Neuronal stem cell (in vitro differentiated cells): Measurements from ENCODE around the gene PARP3.

ENCODE experiments used
- DNase-seq: peaks from one replicate; pipeline ENCODE4 v3.0.0-alpha.2; 2013; ENCODE audit warnings: low spot score
- H2AFZ ChIP-seq: one replicate; pipeline ENCODE4 v1.6.1; 2013; ENCODE audit warnings: mild to moderate bottlenecking, low read length, inconsistent platforms
- H2AK5ac ChIP-seq: 2 replicates; pipeline ENCODE4 v1.6.1; 2013; ENCODE audit warnings: low read depth, mild to moderate bottlenecking, inconsistent platforms, low read length, moderate library complexity, mixed read lengths
- H2BK120ac ChIP-seq: 2 replicates; pipeline ENCODE4 v1.6.1; 2013; ENCODE audit warnings: low read depth, mild to moderate bottlenecking, inconsistent platforms, low read length, moderate library complexity, mixed read lengths
- H2BK12ac ChIP-seq: one replicate; pipeline ENCODE4 v1.6.1; 2013; ENCODE audit warnings: low read length, inconsistent platforms
- H2BK15ac ChIP-seq: 2 replicates; pipeline ENCODE4 v1.6.1; 2013; ENCODE audit warnings: mild to moderate bottlenecking, low read length, inconsistent platforms, mixed read lengths
- H2BK5ac ChIP-seq: one replicate; pipeline ENCODE4 v1.6.1; 2013; ENCODE audit warnings: inconsistent platforms, mild to moderate bottlenecking, low read length, moderate library complexity
- H3K14ac ChIP-seq: one replicate; pipeline ENCODE4 v1.6.1; 2013; ENCODE audit warnings: low read length, inconsistent platforms
- H3K18ac ChIP-seq: 2 replicates; pipeline ENCODE4 v1.6.1; 2013; ENCODE audit warnings: low read length, inconsistent platforms
- H3K23ac ChIP-seq: 2 replicates; pipeline ENCODE4 v1.6.1; 2013; ENCODE audit warnings: low read depth, mild to moderate bottlenecking, mixed read lengths, low read length, inconsistent platforms; ENCODE audit not compliant: poor library complexity
- H3K27ac ChIP-seq: replicated peaks from 3 replicates; pipeline ENCODE4 v1.5.1; 2013; ENCODE audit warnings: low read length, inconsistent platforms
- H3K27me3 ChIP-seq, 3 experiments: 2 replicates each; pipeline ENCODE4 v1.6.1; 2013; ENCODE audit warnings: low read length in 3 of 3, mild to moderate bottlenecking in 2 of 3, inconsistent platforms in 1 of 3, low read depth in 1 of 3, mixed read lengths in 1 of 3, moderate library complexity in 1 of 3; ENCODE audit not compliant: control insufficient read depth in 3 of 3, insufficient read depth in 3 of 3
- H3K36me3 ChIP-seq, 2 donors: replicated peaks in 1 of 2; 2 replicates each; pipeline ENCODE4 v1.6.1; 2013; ENCODE audit warnings: low read length in 2 of 2; ENCODE audit not compliant: control insufficient read depth in 2 of 2, insufficient read depth in 2 of 2
- H3K4ac ChIP-seq: 2 replicates; pipeline ENCODE4 v1.6.1; 2013; ENCODE audit warnings: inconsistent platforms, mild to moderate bottlenecking, low read length, moderate library complexity
- H3K4me1 ChIP-seq, 2 donors: 1 replicate in 1 of 2; 2 replicates in 1 of 2; pipeline ENCODE4 v1.6.1; 2013; ENCODE audit warnings: low read length in 2 of 2, low read depth in 1 of 2; ENCODE audit not compliant: control insufficient read depth in 2 of 2, insufficient read depth in 1 of 2
- H3K4me2 ChIP-seq: one replicate; pipeline ENCODE4 v1.6.1; 2013; ENCODE audit warnings: mild to moderate bottlenecking, low read length, inconsistent platforms; ENCODE audit not compliant: insufficient read depth, poor library complexity, severe bottlenecking
- H3K4me3 ChIP-seq, 2 donors: 2 replicates each; pipeline ENCODE4 v1.5.1; 2013; ENCODE audit warnings: low read length in 2 of 2, mild to moderate bottlenecking in 2 of 2, inconsistent platforms in 1 of 2, moderate library complexity in 1 of 2
- H3K79me1 ChIP-seq: one replicate; pipeline ENCODE4 v1.6.1; 2013; ENCODE audit warnings: low read depth, mild to moderate bottlenecking, inconsistent platforms, low read length, moderate library complexity
- H3K9ac ChIP-seq: one replicate; pipeline ENCODE4 v1.6.1; 2013; ENCODE audit warnings: mild to moderate bottlenecking, low read depth, low read length, inconsistent platforms; ENCODE audit not compliant: poor library complexity
- H3K9me3 ChIP-seq, 2 donors: replicated peaks in 1 of 2; 2 replicates each; pipeline versions ENCODE3 to v1.6.1; 2013; ENCODE audit warnings: low read length in 2 of 2, mild to moderate bottlenecking in 2 of 2, inconsistent platforms in 1 of 2, low read depth in 1 of 2, mixed read lengths in 1 of 2, moderate library complexity in 1 of 2; ENCODE audit not compliant: control insufficient read depth in 2 of 2, insufficient read depth in 1 of 2
- H4K8ac ChIP-seq: one replicate; pipeline ENCODE4 v1.6.1; 2013; ENCODE audit warnings: low read depth, mild to moderate bottlenecking, inconsistent platforms, low read length, moderate library complexity
- H4K91ac ChIP-seq: one replicate; pipeline ENCODE4 v1.6.1; 2013; ENCODE audit warnings: low read length, low read depth, mild to moderate bottlenecking, inconsistent platforms; ENCODE audit not compliant: poor library complexity
- WGBS, 2 donors: extraction: QIAGEN DNeasy Blood & Tissue Kit; methylation state at CpG; one replicate each; pipeline ENCODE4 v1.1.7; 2013; ENCODE audit warnings: missing lambda C conversion rate in 2 of 2, mixed read lengths in 1 of 2; ENCODE audit not compliant: insufficient read length in 2 of 2, insufficient replicate concordance in 1 of 2; ENCODE audit errors: extremely low coverage in 2 of 2; 5-methylcytosine and 5-hydroxymethylcytosine counted together

Gene PARP3

DNA sequence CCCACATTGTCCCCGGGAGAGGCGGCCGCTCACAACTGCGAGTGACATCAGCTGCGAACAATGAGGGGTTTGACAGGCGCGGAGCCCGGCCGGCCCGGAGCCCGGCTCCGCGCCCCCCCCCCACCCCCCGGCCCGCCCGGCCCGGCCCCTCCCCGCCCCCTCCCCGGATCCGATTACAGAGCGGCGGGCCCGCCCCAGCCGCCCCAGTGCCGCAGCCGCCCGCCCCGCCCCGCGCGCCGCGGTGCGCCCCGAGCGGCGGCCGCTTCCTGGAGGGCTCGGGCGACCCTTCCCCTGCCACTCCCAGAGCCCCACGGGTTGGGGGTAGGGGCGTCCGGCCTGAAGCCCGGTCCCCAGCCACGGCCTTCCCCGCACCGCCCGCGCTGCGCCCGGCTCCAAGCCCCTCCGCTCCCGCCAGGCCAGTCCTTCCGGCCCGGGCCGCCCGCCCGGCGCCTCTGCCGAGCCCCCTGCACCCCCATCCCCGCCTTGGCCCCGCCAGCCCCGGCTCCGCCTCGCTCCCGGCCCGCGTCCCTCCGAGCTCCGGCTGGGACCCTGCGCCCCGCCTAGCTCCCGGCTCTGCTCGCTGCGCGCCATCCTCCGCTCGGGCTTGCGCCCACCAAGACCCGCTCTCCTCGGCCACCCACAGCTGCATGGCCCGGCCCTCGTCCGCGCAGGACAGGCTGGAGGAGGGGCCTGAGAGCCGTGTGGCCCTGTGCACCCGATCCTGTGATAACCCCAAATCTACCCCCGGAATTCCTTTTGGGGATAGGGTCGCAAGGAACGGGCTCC is 25.4 kb downstream of the PARP3 start, which contains the start of gene PCBP4:
Gene PCBP4 (minus strand): TSS at position 71 of the 786 bp plus-strand sequence. CDS start 6,214 bp downstream, outside the sequence.
- DNase-seq, result no peak
- peak within 1 kb of the TSS; percentile 96 for H2AK5ac ChIP-seq
- peak within 1 kb of the TSS; percentile 81 for H4K91ac ChIP-seq
- H3K27me3 ChIP-seq, result no peaks in the 10 kb centered on the region
- peak within 1 kb of the TSS; percentile 85 for H2AFZ ChIP-seq
- WGBS, 2 donors, result no CpG with 5 or more reads among the region's 90 CpGs
- H3K4me1 ChIP-seq, result peaks cover 43 to 53% of the 10 kb centered on the region in 2 donors
- H3K9ac ChIP-seq, result peak within 1 kb of the TSS; percentile 97
- H3K18ac ChIP-seq, result peak within 1 kb of the TSS; percentile 100
- H2BK15ac ChIP-seq, result peak within 1 kb of the TSS; percentile 93
- peak within 1 kb of the TSS; percentile 60 to 92 for H3K4me3 ChIP-seq
- H3K79me1 ChIP-seq, result peaks cover 6% of the 10 kb centered on the region
- H3K23ac ChIP-seq, result peak within 1 kb of the TSS; percentile 32
- H3K36me3 ChIP-seq, result peaks cover 0 to 3% of the 10 kb centered on the region in 2 donors
- H3K27ac ChIP-seq, result peak within 1 kb of the TSS; percentile 98
- H2BK120ac ChIP-seq, result peak within 1 kb of the TSS; percentile 81
- peaks cover 0 to 2% of the 10 kb centered on the region in 2 donors for H3K9me3 ChIP-seq
- H2BK12ac ChIP-seq, result peak within 1 kb of the TSS; percentile 98
- peak within 1 kb of the TSS; percentile 77 for H3K14ac ChIP-seq
- peak within 1 kb of the TSS; percentile 70 for H4K8ac ChIP-seq
- H2BK5ac ChIP-seq, result peak within 1 kb of the TSS; percentile 97
- H3K4me2 ChIP-seq, result peak within 1 kb of the TSS; percentile 93
- peak within 1 kb of the TSS; percentile 97 for H3K4ac ChIP-seq

DNA sequence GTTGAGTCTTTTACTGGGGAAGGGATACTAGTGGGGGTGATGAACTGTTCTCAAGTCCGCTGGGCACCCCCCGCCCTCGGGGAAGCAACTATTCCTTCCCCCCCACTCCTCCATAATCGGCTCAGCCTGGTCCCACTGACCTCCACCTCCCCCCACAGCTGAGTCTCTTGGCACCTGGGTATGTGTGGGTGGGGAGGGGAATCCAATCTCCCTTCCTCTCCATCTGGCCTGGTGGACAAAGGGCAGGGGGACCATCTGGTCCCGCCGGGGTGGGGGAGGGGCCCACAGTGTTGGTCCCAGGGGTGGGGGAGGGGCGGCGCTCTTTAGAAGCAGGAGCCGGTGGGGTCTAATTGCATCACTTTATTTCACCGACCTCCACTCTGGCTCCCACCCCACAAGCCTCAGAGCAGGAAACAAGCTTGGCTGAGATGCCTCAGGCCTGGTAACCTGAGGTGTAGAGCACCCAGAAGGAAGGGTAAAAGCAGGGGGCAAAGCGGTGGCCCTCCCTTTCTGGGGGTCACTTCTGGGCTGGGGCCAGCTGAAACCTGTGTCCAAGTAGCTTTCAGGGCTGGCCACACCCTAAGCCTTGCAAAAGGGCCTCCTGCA is 26.1 kb downstream of the PARP3 start:
- Histone ChIP-seq H3K9me3 (no peaks in the 10 kb centered on the region), H3K27me3 (no peaks in the 10 kb centered on the region), H3K4me1 (peaks cover 43 to 47% of the 10 kb centered on the region in 2 donors), H2AK5ac (peak overlapping the region; percentile 88), H3K4ac (peak overlapping the region; percentile 97), H4K91ac (peak overlapping the region; percentile 90), H3K14ac (peak overlapping the region; percentile 40), H2BK5ac (peak overlapping the region; percentile 97), H3K9ac (peak overlapping the region; percentile 97), H3K36me3 (no peaks in the 10 kb centered on the region), H3K18ac (peak overlapping the region; percentile 100), H2BK12ac (peak overlapping the region; percentile 93), H2AFZ (peak overlapping the region; percentile 85), H2BK120ac (peak overlapping the region; percentile 69), H3K79me1 (peaks cover 6% of the 10 kb centered on the region), H3K23ac (peak overlapping the region; percentile 26), H3K4me2 (peak overlapping the region; percentile 93), H3K4me3 (peak overlapping the region; percentile 60 to 92), H3K27ac (peak overlapping the region; percentile 98), H4K8ac (peak overlapping the region; percentile 70), H2BK15ac (peak overlapping the region; percentile 93)
- WGBS, 2 donors, result no CpG with 5 or more reads among the region's 11 CpGs
- DNase-seq, result peak; percentile 79

DNA sequence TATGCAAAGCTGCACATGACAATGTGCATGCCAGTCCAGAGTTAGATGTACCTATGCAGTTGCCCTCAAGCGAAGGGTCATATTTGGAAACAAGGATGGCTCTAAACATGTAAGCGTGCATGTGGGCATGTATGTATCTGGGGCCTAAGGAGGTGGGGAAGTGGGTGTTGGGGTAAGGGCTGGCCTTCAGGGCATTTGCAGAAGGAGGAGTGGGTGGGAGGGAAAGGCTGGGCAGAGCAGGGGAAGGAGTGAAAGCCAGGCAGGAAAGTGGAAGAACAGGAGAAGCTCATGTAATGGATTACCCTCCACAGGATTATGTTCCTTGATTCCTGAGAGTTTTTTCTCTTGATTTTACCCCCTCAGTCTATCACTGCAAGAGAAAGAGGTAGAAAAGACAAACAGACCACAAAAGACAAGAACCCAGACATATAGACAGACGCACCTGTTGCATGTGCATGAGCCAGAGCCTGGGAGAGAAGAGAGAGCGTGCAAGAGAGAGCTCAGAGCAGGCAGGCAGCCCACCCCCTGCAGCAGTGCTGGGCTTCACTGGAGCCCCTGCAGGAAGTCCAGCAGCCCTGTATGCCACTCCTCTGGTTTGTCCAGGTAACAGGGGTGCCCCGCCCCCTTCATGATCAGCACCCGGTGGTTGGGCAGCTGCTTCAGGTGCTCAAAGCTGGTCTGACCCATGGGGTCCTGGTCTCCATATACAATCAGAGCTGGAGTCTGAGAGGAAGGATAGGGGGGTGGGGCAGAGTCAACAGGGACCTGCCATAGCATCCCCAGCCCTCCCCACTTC is 26.9 kb downstream of the PARP3 start:
- no CpG with 5 or more reads among the region's 6 CpGs for WGBS, 2 donors
- Histone ChIP-seq H3K36me3 (no peaks in the 10 kb centered on the region), H3K9ac (peak overlapping the region; percentile 38), H3K4me1 (peaks cover 44 to 48% of the 10 kb centered on the region in 2 donors), H3K79me1 (peaks cover 6% of the 10 kb centered on the region), H2AK5ac (peak overlapping the region; percentile 77), H2BK120ac (peak overlapping the region; percentile 69), H2AFZ (no peak overlapping the region), H2BK15ac (peak overlapping the region; percentile 13), H3K4me3 (peak overlapping the region; percentile 10 to 60), H2BK12ac (peak overlapping the region; percentile 93), H3K23ac (no peak overlapping the region), H3K14ac (peak overlapping the region; percentile 40), H3K9me3 (no peaks in the 10 kb centered on the region), H4K91ac (peak overlapping the region; percentile 90), H4K8ac (no peak overlapping the region), H3K4me2 (peak overlapping the region; percentile 69), H2BK5ac (peak overlapping the region; percentile 97), H3K27me3 (no peaks in the 10 kb centered on the region), H3K27ac (peak overlapping the region; percentile 86), H3K18ac (peak overlapping the region; percentile 73), H3K4ac (no peak overlapping the region)
- no peak for DNase-seq
